ENCODE results near the gene C21orf58.

Gene C21orf58

GRCh38 chr21:46295177-46295770 is 28.4 kb downstream of the C21orf58 start:
- DNase-seq (ENCODE audit: low read depth in 2 of 2), result peak; percentile 56 to 57

GRCh38 chr21:46294647-46295176 is 29.0 kb downstream of the C21orf58 start:
- peak in 1 of 2 experiments; percentile 10 for DNase-seq (ENCODE audit: low read depth in 2 of 2)

- no peak for DNase-seq (ENCODE audit: low read depth in 2 of 2)
These were observed 32.1 kb downstream of the C21orf58 start for GRCh38 chr21:46291561-46291960.

- DNase-seq (ENCODE audit: low read depth in 2 of 2), result no peak
These were observed 34.0 kb downstream of the C21orf58 start for GRCh38 chr21:46289655-46290179.

- DNase-seq (ENCODE audit: low read depth in 2 of 2), result no peak
These were observed 36.1 kb downstream of the C21orf58 start for GRCh38 chr21:46287541-46287940.

GRCh38 chr21:46286648-46287002 is 37.0 kb downstream of the C21orf58 start:
- peak in 1 of 2 experiments; percentile 64 for DNase-seq (ENCODE audit: low read depth in 2 of 2)

GRCh38 chr21:46285761-46286647 is 37.7 kb downstream of the C21orf58 start, which contains the start of gene YBEY:
Gene YBEY, plus strand, starts transcription at chr21:46286342. Its CDS starts 572 bp downstream, at chr21:46286914.
- DNase-seq (ENCODE audit: low read depth in 2 of 2), result peak; percentile 81 to 84

GRCh38 chr21:46285206-46285661 is 38.4 kb downstream of the C21orf58 start, which contains the start of gene MCM3AP:
Gene MCM3AP, minus strand, starts transcription at chr21:46285611. Its CDS starts 325 bp downstream, at chr21:46285286.
- no peak for DNase-seq (ENCODE audit: low read depth in 2 of 2)

GRCh38 chr21:46284733-46285132 is 38.9 kb downstream of the C21orf58 start:
- no peak for DNase-seq (ENCODE audit: low read depth in 2 of 2)

GRCh38 chr21:46284077-46284644 is 39.5 kb downstream of the C21orf58 start:
- no peak for DNase-seq (ENCODE audit: low read depth in 2 of 2)

- no peak for DNase-seq (ENCODE audit: low read depth in 2 of 2)
These were observed 48.8 kb downstream of the C21orf58 start for GRCh38 chr21:46274797-46275390.

GRCh38 chr21:46273341-46273740 is 50.3 kb downstream of the C21orf58 start:
- no peak for DNase-seq (ENCODE audit: low read depth in 2 of 2)

- DNase-seq (ENCODE audit: low read depth in 2 of 2), result no peak
These were observed 54.2 kb downstream of the C21orf58 start for GRCh38 chr21:46269466-46269865.

- DNase-seq (ENCODE audit: low read depth in 2 of 2), result no peak
These were observed 55.3 kb downstream of the C21orf58 start for GRCh38 chr21:46268371-46268770.

- DNase-seq (ENCODE audit: low read depth in 2 of 2), result no peak
These were observed 56.7 kb downstream of the C21orf58 start for GRCh38 chr21:46266946-46267345.

- DNase-seq (ENCODE audit: low read depth in 2 of 2), result no peak
These were observed 57.7 kb downstream of the C21orf58 start for GRCh38 chr21:46265736-46266525.

- no peak for DNase-seq (ENCODE audit: low read depth in 2 of 2)
These were observed 59.0 kb downstream of the C21orf58 start for GRCh38 chr21:46264690-46265144.

- DNase-seq (ENCODE audit: low read depth in 2 of 2), result no peak
These were observed 59.5 kb downstream of the C21orf58 start for GRCh38 chr21:46264046-46264689.

- DNase-seq (ENCODE audit: low read depth in 2 of 2), result no peak
These were observed 67.1 kb downstream of the C21orf58 start for GRCh38 chr21:46256501-46256994.

- no peak for DNase-seq (ENCODE audit: low read depth in 2 of 2)
These were observed 67.8 kb downstream of the C21orf58 start for GRCh38 chr21:46255758-46256337.

Measured in fibroblast of skin of left quadriceps (primary cell).